ENCODE measurements around the gene ST7.

DNA sequence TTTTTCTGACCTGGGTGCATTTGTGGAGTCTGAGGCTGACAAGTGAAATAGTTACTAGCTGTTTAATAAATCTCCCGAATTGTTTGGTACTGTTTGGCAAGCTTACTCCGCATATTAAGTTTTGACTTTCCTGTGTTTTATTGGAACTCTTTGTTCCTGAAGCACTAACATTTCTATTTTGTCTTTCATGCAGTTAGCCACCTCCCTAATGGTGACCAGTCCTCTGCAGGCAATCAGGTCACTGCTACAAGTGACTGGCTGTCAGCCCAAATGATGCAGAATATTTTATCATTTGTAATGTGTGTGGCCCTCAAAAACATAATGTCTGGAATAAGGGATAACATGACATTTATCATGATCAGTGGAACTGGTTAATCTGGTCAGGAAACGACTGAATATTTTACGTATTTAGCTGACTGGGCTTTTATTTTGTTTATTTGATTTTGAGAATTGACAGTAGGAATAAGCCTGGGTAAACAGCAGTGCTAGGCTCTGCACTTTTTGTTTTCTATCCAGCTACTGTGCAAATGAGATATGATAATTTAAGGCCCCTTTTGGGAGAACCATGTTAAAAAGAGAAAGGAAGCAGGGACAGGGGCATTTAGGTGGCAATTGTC is 82.9 kb downstream of the ST7 start:
- no peak for TF ChIP-seq EP300 (IDR thresholded peaks at IDR 0.05)
- TF ChIP-seq CTCF (IDR thresholded peaks at IDR 0.05): no peak
- TF ChIP-seq POLR2A (IDR thresholded peaks at IDR 0.05): no peak
- peak in 2 of 4 donors; percentile 28 to 30 for TF ChIP-seq POLR2AphosphoS5 (IDR thresholded peaks at IDR 0.05)

Measured in sigmoid colon (tissue), 4 donors.